Measurements from ENCODE around the gene STUM.

DNA sequence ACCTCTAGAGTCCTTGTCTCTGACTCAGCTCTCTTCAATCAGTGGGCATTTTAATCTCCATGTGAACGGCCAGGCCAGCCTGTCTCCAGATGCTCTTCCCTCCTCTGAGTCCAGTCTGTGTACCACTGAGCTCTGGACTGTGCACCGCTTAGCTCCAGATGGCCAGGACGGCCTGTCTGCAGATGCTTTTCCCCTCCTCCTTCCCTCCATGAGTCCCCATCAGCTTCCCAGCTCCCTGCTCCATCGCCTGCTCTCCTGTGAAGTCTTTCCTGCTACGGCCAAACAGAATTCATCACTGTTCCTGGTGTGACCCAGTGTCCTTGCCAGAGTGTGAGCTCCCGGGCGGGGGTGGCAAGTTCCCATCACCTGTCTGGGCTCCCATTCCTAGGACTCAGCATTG lies 42.0 kb downstream of the STUM start:
- no peak for TF ChIP-seq CTCF (IDR thresholded peaks at IDR 0.05; ENCODE audit: low read length)
- no peak for TF ChIP-seq EZH2phosphoT487 (IDR thresholded peaks at IDR 0.05; ENCODE audit: low read length)
